Cardiac fibroblast (primary cell): Measurements from ENCODE around the gene MIB2.
A peak's percentile ranks its signal among the peaks of the same experiment; 100 is the strongest.

Source experiments
- DNase-seq, 2 donors: peaks; one replicate each; pipeline versions ENCODE4 v3.0.0 to v3.0.0-alpha.2; 2010; ENCODE audit warnings: low read depth in 2 of 2
- H3K4me3 ChIP-seq, 2 donors: replicated peaks in 1 of 2; 1 replicate in 1 of 2; 2 replicates in 1 of 2; pipeline ENCODE4 v1.5.1; 2011; ENCODE audit warnings: low read depth in 2 of 2, low read length in 2 of 2, mild to moderate bottlenecking in 2 of 2, moderate library complexity in 1 of 2
- CTCF ChIP-seq: IDR thresholded peaks from one replicate; pipeline ENCODE4 v1.5.1; 2011; ENCODE audit warnings: low read depth, mild to moderate bottlenecking, low read length, inconsistent platforms

The MIB2 gene

GRCh38 chr1:1616045-1616790, 918 bp downstream of the MIB2 start:
- peak; percentile 19 to 56 for DNase-seq
- TF ChIP-seq CTCF = no peak
- peak overlapping the region; percentile 54 to 95 for H3K4me3 ChIP-seq

GRCh38 chr1:1616838-1617237, 1.5 kb downstream of the MIB2 start:
- no peak for TF ChIP-seq CTCF
- DNase-seq = no peak
- peak overlapping the region; percentile 54 to 95 for H3K4me3 ChIP-seq

- H3K4me3 ChIP-seq = no peak overlapping the region
- DNase-seq = no peak
- TF ChIP-seq CTCF = no peak
Measured at GRCh38 chr1:1617516-1617915, 2.2 kb downstream of the MIB2 start.

GRCh38 chr1:1617925-1618324, 2.6 kb downstream of the MIB2 start:
- no peak for DNase-seq

GRCh38 chr1:1618396-1619068, 3.2 kb downstream of the MIB2 start:
- no peak overlapping the region for H3K4me3 ChIP-seq
- no peak for DNase-seq
- TF ChIP-seq CTCF = no peak

More at GRCh38 chr1:1617925-1618324, 2.6 kb downstream of the MIB2 start:
- TF ChIP-seq CTCF = no peak
- no peak overlapping the region for H3K4me3 ChIP-seq

- DNase-seq = peak in 1 of 2 donors; percentile 15
- peak; percentile 38 for TF ChIP-seq CTCF
- no peak overlapping the region for H3K4me3 ChIP-seq
Measured at GRCh38 chr1:1619917-1620361, 4.6 kb downstream of the MIB2 start.
